ACC112 (cell line): ENCODE measurements around the gene PARD3B.

Experiments
- H2AFZ ChIP-seq: fragments of 200-600 bp; sonication (generic); one replicate; pipeline ENCODE4 v1.6.0; 2017; ENCODE audit warnings: antibody characterized with exemption, low read length; ENCODE audit not compliant: unreplicated experiment
- H3K27ac ChIP-seq: fragments of 200-600 bp; sonication (generic); 2 replicates; pipeline ENCODE4 v1.5.1; 2014; ENCODE audit warnings: low read depth, mild to moderate bottlenecking, antibody characterized with exemption, low read length, moderate library complexity
- H3K27me3 ChIP-seq: fragments of 200-600 bp; sonication (generic); 2 replicates; pipeline ENCODE4 v1.6.1; 2014; ENCODE audit warnings: mild to moderate bottlenecking, antibody characterized with exemption, low read length, moderate library complexity, mixed read lengths; ENCODE audit not compliant: insufficient read depth
- H3K36me3 ChIP-seq: fragments of 200-600 bp; sonication (generic); 2 replicates; pipeline ENCODE4 v1.6.1; 2016; ENCODE audit warnings: mild to moderate bottlenecking, antibody characterized with exemption, low read length, moderate library complexity, mixed read lengths; ENCODE audit not compliant: insufficient read depth
- H3K4me1 ChIP-seq: fragments of 200-600 bp; sonication (generic); one replicate; pipeline ENCODE4 v1.6.1; 2016; ENCODE audit warnings: low read length, mixed read lengths; ENCODE audit not compliant: insufficient read depth, unreplicated experiment, control insufficient read depth
- H3K4me3 ChIP-seq: fragments of 200-600 bp; sonication (generic); 2 replicates; pipeline ENCODE4 v1.5.1; 2014; ENCODE audit warnings: mild to moderate bottlenecking, low read depth, low read length
- H3K79me2 ChIP-seq: fragments of 200-600 bp; sonication (generic); one replicate; pipeline ENCODE4 v1.6.0; 2016; ENCODE audit warnings: low read length; ENCODE audit not compliant: control insufficient read depth, unreplicated experiment, insufficient read depth

The PARD3B gene

GRCh38 chr2:204586444-204587180 is 41.3 kb downstream of the PARD3B start:
- Histone ChIP-seq H3K4me3 (no peak overlapping the region), H3K27ac (no peak overlapping the region), H3K4me1 (no peaks in the 10 kb centered on the region)

GRCh38 chr2:204590063-204590462 is 44.8 kb downstream of the PARD3B start:
- no peaks in the 10 kb centered on the region for H3K27me3 ChIP-seq
- H3K27ac ChIP-seq = no peak overlapping the region
- H3K79me2 ChIP-seq = no peaks in the 10 kb centered on the region
- no peak overlapping the region for H3K4me3 ChIP-seq
- no peaks in the 10 kb centered on the region for H3K4me1 ChIP-seq
- no peak overlapping the region for H2AFZ ChIP-seq
- no peaks in the 10 kb centered on the region for H3K36me3 ChIP-seq

More at GRCh38 chr2:204586444-204587180, 41.3 kb downstream of the PARD3B start:
- Histone ChIP-seq H3K27me3 (no peaks in the 10 kb centered on the region), H2AFZ (no peak overlapping the region), H3K79me2 (no peaks in the 10 kb centered on the region), H3K36me3 (no peaks in the 10 kb centered on the region)

- H3K79me2 ChIP-seq = no peaks in the 10 kb centered on the region
- H3K27me3 ChIP-seq = no peaks in the 10 kb centered on the region
- no peak overlapping the region for H3K4me3 ChIP-seq
- no peaks in the 10 kb centered on the region for H3K36me3 ChIP-seq
- no peaks in the 10 kb centered on the region for H3K4me1 ChIP-seq
- H3K27ac ChIP-seq = no peak overlapping the region
- H2AFZ ChIP-seq = no peak overlapping the region
These were observed 46.0 kb downstream of the PARD3B start for GRCh38 chr2:204591225-204591624.

GRCh38 chr2:204604061-204604460 is 58.8 kb downstream of the PARD3B start:
- H3K79me2 ChIP-seq = no peaks in the 10 kb centered on the region
- no peak overlapping the region for H3K27ac ChIP-seq
- H3K36me3 ChIP-seq = no peaks in the 10 kb centered on the region
- H3K4me3 ChIP-seq = no peak overlapping the region
- no peaks in the 10 kb centered on the region for H3K4me1 ChIP-seq
- no peak overlapping the region for H2AFZ ChIP-seq
- H3K27me3 ChIP-seq = no peaks in the 10 kb centered on the region

- Histone ChIP-seq H3K36me3 (no peaks in the 10 kb centered on the region), H3K27me3 (no peaks in the 10 kb centered on the region), H3K27ac (no peak overlapping the region), H3K4me1 (peaks cover 3% of the 10 kb centered on the region), H3K79me2 (no peaks in the 10 kb centered on the region), H2AFZ (no peak overlapping the region), H3K4me3 (no peak overlapping the region)
These were observed 63.1 kb downstream of the PARD3B start for GRCh38 chr2:204608237-204608939.

GRCh38 chr2:204611017-204611631 is 65.8 kb downstream of the PARD3B start:
- Histone ChIP-seq H3K4me3 (no peak overlapping the region), H3K27ac (no peak overlapping the region), H3K27me3 (no peaks in the 10 kb centered on the region), H2AFZ (no peak overlapping the region), H3K4me1 (peaks cover 7% of the 10 kb centered on the region), H3K79me2 (no peaks in the 10 kb centered on the region), H3K36me3 (no peaks in the 10 kb centered on the region)

GRCh38 chr2:204611764-204612163 is 66.5 kb downstream of the PARD3B start:
- no peaks in the 10 kb centered on the region for H3K27me3 ChIP-seq
- H3K79me2 ChIP-seq = no peaks in the 10 kb centered on the region
- H3K4me3 ChIP-seq = peak overlapping the region; percentile 24; the same call in 1 of the 2 replicates
- no peak overlapping the region for H2AFZ ChIP-seq
- H3K27ac ChIP-seq = no peak overlapping the region
- H3K4me1 ChIP-seq = peaks cover 7% of the 10 kb centered on the region
- no peaks in the 10 kb centered on the region for H3K36me3 ChIP-seq

- no peaks in the 10 kb centered on the region for H3K36me3 ChIP-seq
- no peak overlapping the region for H2AFZ ChIP-seq
- H3K79me2 ChIP-seq = no peaks in the 10 kb centered on the region
- no peak overlapping the region for H3K27ac ChIP-seq
- peaks cover 7% of the 10 kb centered on the region for H3K4me1 ChIP-seq
- no peak overlapping the region for H3K4me3 ChIP-seq
- no peaks in the 10 kb centered on the region for H3K27me3 ChIP-seq
These were observed 68.4 kb downstream of the PARD3B start for GRCh38 chr2:204613635-204614034.

GRCh38 chr2:204615456-204615855 is 70.2 kb downstream of the PARD3B start:
- no peaks in the 10 kb centered on the region for H3K27me3 ChIP-seq

GRCh38 chr2:204625135-204625534 is 79.9 kb downstream of the PARD3B start:
- Histone ChIP-seq H3K36me3 (no peaks in the 10 kb centered on the region), H3K27me3 (no peaks in the 10 kb centered on the region), H3K79me2 (no peaks in the 10 kb centered on the region), H3K4me3 (no peak overlapping the region), H3K27ac (no peak overlapping the region), H3K4me1 (peaks cover 13% of the 10 kb centered on the region), H2AFZ (no peak overlapping the region)

More at GRCh38 chr2:204615456-204615855, 70.2 kb downstream of the PARD3B start:
- peaks cover 7% of the 10 kb centered on the region for H3K4me1 ChIP-seq
- H3K79me2 ChIP-seq = no peaks in the 10 kb centered on the region
- no peak overlapping the region for H3K4me3 ChIP-seq
- H3K36me3 ChIP-seq = no peaks in the 10 kb centered on the region
- no peak overlapping the region for H2AFZ ChIP-seq
- no peak overlapping the region for H3K27ac ChIP-seq
